ENCODE measurements around the gene CDKAL1. TPM values are rescaled to one million over a fixed set of nuclear protein-coding genes. Genes with fewer than 3 reads are reported as not detected.

Gene CDKAL1
- total RNA-seq, 1 donor from 2014 or later = 34.3 TPM

GRCh38 chr6:20801595-20801994 lies 267.3 kb downstream of the CDKAL1 start:
- DNase-seq (ENCODE audit: low spot score, unreplicated experiment) = no peak
- H3K27ac Mint-ChIP-seq = no peak overlapping the region
- H3K4me1 Mint-ChIP-seq (ENCODE audit: low read depth) = peaks cover 13% of the 10 kb centered on the region
- TF ChIP-seq CTCF (IDR thresholded peaks at IDR 0.05; ENCODE audit: unreplicated experiment) = no peak
- H3K4me3 Mint-ChIP-seq (ENCODE audit: low read depth) = no peak overlapping the region
- no peaks in the 10 kb centered on the region for H3K27me3 Mint-ChIP-seq
- H3K9me3 Mint-ChIP-seq (ENCODE audit: low read depth) = peaks cover 10% of the 10 kb centered on the region
- peaks cover 13% of the 10 kb centered on the region for H3K36me3 Mint-ChIP-seq (ENCODE audit: insufficient read depth)

GRCh38 chr6:20802596-20802995 lies 268.3 kb downstream of the CDKAL1 start:
- H3K27ac Mint-ChIP-seq = no peak overlapping the region

GRCh38 chr6:20805021-20805420 lies 270.8 kb downstream of the CDKAL1 start:
- Mint-ChIP-seq H3K4me1 (ENCODE audit: low read depth) (peaks cover 25% of the 10 kb centered on the region), H3K27ac (peak overlapping the region; percentile 89), H3K27me3 (no peaks in the 10 kb centered on the region), H3K36me3 (ENCODE audit: insufficient read depth) (peaks cover 9% of the 10 kb centered on the region), H3K9me3 (ENCODE audit: low read depth) (peaks cover 7% of the 10 kb centered on the region), H3K4me3 (ENCODE audit: low read depth) (no peak overlapping the region)
- no peak for DNase-seq (ENCODE audit: low spot score, unreplicated experiment)
- no peak for TF ChIP-seq CTCF (IDR thresholded peaks at IDR 0.05; ENCODE audit: unreplicated experiment)

More at GRCh38 chr6:20802596-20802995, 268.3 kb downstream of the CDKAL1 start:
- TF ChIP-seq CTCF (IDR thresholded peaks at IDR 0.05; ENCODE audit: unreplicated experiment) = no peak
- no peak overlapping the region for H3K4me3 Mint-ChIP-seq (ENCODE audit: low read depth)
- H3K36me3 Mint-ChIP-seq (ENCODE audit: insufficient read depth) = peaks cover 10% of the 10 kb centered on the region
- no peak for DNase-seq (ENCODE audit: low spot score, unreplicated experiment)
- H3K27me3 Mint-ChIP-seq = no peaks in the 10 kb centered on the region
- H3K4me1 Mint-ChIP-seq (ENCODE audit: low read depth) = peaks cover 13% of the 10 kb centered on the region
- peaks cover 11% of the 10 kb centered on the region for H3K9me3 Mint-ChIP-seq (ENCODE audit: low read depth)

GRCh38 chr6:20806669-20807068 lies 272.4 kb downstream of the CDKAL1 start:
- H3K27ac Mint-ChIP-seq = no peak overlapping the region
- H3K27me3 Mint-ChIP-seq = no peaks in the 10 kb centered on the region
- DNase-seq (ENCODE audit: low spot score, unreplicated experiment) = no peak
- TF ChIP-seq CTCF (IDR thresholded peaks at IDR 0.05; ENCODE audit: unreplicated experiment) = no peak
- H3K36me3 Mint-ChIP-seq (ENCODE audit: insufficient read depth) = peaks cover 9% of the 10 kb centered on the region
- H3K9me3 Mint-ChIP-seq (ENCODE audit: low read depth) = peaks cover 7% of the 10 kb centered on the region
- H3K4me3 Mint-ChIP-seq (ENCODE audit: low read depth) = no peak overlapping the region
- H3K4me1 Mint-ChIP-seq (ENCODE audit: low read depth) = peaks cover 40% of the 10 kb centered on the region

GRCh38 chr6:20808439-20808838 lies 274.2 kb downstream of the CDKAL1 start:
- DNase-seq (ENCODE audit: low spot score, unreplicated experiment) = no peak
- Mint-ChIP-seq H3K9me3 (ENCODE audit: low read depth) (peaks cover 12% of the 10 kb centered on the region), H3K27ac (no peak overlapping the region), H3K4me3 (ENCODE audit: low read depth) (no peak overlapping the region), H3K27me3 (no peaks in the 10 kb centered on the region), H3K36me3 (ENCODE audit: insufficient read depth) (peaks cover 15% of the 10 kb centered on the region), H3K4me1 (ENCODE audit: low read depth) (peaks cover 37% of the 10 kb centered on the region)
- TF ChIP-seq CTCF (IDR thresholded peaks at IDR 0.05; ENCODE audit: unreplicated experiment) = no peak

All from progenitor cell of endocrine pancreas (in vitro differentiated cells).